ENCODE results near the gene ABO.
"Not testable (repeated sequence)": the region's sequence is repeated elsewhere in the genome, so short reads cannot be mapped to it uniquely, and the experiment has no call there.

The ABO gene

GRCh38 chr9:133225171-133226011 is 49.6 kb downstream of the ABO start:
- no peak for DNase-seq (ENCODE audit: low read depth)

DNA sequence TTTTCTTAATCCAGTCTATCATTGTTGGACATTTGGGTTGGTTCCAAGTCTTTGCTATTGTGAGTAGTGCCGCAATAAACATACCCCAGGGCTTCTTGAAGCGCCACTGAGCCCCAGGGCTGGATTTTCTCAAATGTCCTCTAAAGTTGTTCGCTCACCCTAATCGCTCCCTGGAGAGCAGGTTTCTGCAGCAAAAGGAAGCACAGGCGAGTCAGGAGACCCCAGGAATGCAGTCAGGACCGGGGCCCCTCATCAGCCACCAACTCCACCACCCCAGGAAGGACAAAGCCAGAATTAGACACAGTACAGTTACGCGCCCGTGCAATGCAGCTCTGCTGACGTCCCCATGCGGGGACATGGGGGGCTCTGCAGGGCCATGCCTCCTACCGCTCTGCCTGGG is 50.2 kb downstream of the ABO start:
- DNase-seq (ENCODE audit: low read depth), result no peak

GRCh38 chr9:133223159-133223756 is 51.7 kb downstream of the ABO start:
- not testable (repeated sequence) for DNase-seq (ENCODE audit: low read depth)

DNA sequence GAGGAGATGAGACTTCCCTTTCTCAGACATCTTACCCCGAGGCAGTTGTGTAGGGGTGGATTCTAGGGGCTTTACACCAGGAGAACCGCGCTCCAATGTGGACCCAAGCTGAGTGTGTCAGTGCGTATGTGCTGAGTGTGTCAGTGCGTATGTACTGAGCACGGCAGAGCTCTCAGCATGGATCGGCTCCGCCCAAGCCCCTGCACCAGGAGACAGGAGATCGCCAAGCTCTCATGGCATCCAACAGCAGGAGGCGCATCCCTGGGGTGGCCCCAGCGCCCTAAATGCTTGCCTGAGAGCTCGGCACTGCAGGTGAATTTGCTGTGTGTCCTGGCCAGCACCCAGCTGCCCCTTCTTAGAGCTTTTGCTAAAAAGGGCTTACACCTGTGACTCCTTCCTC is 53.0 kb downstream of the ABO start:
- not testable (repeated sequence) for DNase-seq (ENCODE audit: low read depth)

DNA sequence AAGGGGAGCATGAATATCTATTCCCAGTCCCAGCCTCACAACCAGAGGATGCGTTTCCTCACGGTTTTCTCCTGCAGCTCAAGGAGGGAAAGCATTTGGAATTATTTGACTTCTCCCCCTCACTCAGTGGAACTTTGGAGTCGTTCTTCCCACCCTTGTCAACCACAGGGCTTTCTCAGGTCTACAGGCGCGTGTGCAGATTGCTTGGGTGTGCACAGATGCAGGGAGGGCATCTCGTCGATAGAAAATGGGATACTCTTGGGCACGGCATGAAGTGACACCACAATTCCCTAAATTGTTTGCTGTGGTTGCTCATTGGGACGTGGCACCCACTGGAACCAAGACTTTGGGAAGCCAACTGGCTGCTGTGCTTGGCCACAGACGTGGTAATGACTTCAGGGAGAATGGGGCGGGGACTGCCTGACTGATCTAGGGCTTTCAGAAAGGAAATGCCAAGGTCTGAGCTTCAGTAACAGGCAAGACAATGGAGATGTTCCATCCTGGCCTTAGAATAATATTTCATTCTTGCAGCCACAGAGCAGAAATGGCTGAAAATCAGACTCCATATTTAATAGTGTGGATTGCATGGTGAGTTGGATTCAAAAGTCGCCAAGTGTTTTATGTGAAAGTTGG is 53.7 kb downstream of the ABO start:
- DNase-seq (ENCODE audit: low read depth), result no peak

DNA sequence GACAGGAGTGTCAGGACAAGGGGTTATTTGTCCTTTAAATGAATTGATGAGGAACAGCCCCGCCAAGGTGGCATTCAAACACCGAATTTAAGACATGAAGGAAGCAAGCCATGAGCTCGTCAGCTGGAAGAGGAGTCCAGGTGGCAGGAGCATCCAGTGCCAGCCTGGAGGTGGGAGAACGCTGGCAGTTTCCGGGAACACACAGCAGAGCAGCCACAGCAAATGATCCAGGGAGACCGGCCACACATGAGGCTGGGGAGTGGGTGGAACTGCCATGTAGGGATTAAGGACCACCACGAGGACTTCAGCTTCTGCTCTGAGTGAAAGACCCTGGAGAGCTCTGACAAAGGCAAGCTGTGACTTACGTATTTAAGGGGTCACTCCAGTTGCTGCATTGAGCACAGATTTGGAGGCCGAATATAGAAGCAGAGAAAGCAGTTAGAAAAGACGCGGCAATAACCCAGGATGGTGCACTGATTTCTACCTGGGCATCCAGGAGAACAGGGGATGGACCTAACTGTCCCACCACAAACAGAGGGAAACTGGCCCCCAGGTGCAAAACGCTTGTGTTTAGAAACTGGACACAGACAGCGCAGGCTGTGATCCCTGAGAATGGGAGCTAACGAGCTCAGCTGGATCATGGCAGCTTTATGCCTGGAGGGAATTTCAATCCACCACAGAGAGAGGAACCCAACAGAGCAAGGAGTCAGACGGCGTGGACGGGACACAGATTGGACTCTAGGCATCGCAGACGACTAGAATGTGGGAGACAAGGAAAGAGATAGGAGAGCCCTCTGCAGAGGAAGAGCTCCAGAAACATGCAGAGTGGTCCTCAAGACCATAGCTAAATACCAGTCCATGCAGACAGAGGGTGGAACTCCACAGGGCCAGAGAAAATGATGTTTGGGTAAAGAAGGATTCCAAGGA is 56.7 kb downstream of the ABO start:
- not testable (repeated sequence) for DNase-seq (ENCODE audit: low read depth)

- not testable (repeated sequence) for DNase-seq (ENCODE audit: low read depth)
Measured at GRCh38 chr9:133217333-133217988, 57.5 kb downstream of the ABO start.

GRCh38 chr9:133214276-133214675 is 60.7 kb downstream of the ABO start:
- peak; percentile 2 for DNase-seq (ENCODE audit: low read depth)

DNA sequence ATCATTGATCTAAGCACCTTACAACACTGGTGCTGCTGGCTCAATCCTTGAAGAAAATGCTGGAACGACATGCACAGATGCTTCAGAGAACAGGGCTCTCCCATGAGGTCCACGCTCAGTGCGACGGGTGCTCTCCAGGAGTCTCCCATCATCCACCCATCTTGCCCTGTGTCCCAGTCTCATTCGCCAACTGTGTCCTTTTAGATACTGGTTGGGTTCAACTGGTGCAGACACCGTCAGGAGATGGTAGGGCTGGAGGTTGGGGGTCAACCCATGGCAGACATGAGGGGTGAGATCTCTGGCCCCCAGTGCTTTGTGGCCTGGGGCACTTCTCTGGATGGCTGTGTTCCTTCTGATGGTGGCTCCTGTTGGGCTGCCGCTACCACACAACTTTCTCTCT is 64.4 kb downstream of the ABO start:
- DNase-seq (ENCODE audit: low read depth), result no peak

- no peak for DNase-seq (ENCODE audit: low read depth)
Measured at GRCh38 chr9:133210202-133210532, 64.8 kb downstream of the ABO start.

- DNase-seq (ENCODE audit: low read depth), result not testable (repeated sequence)
Measured at GRCh38 chr9:133209327-133210201, 65.4 kb downstream of the ABO start.

- DNase-seq (ENCODE audit: low read depth), result not testable (repeated sequence)
Measured at GRCh38 chr9:133208880-133209300, 66.1 kb downstream of the ABO start, which contains the start of gene OBP2B. Gene OBP2B, minus strand, starts transcription at chr9:133209250. Its CDS starts 51 bp downstream, at chr9:133209199.

DNA sequence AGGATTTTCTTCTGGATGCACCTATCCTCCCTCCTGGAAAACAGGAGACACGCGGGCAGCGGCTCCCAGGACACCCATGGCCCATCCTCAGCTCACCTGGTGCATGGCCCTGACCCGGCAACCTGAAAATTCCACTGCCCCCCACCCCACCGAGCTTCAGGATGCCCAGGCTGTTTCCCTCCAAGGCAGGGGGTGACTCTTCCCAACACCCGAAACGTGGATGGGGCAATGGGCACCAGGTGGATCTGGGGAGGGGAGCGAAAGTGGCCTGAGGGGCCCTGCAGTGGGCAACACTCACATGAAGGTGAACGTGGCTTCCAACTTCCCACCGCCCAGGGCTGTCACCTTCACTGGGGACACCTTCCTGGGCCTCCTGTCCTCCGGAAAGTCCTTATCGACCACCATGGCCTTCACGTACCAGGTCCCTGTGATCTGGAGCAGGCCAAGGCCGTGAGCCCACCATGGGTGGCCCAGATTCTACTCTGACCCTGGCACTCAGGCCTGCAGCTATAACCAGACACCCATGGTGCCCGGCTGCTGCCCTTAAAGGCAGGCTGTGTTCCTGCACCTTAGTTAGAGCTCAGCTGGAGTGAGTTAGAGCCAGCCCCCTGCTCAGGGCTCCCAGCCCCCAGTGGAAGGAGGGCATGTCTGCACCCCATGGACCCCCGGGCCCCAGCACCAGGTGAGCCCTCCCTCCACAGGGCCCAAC is 66.7 kb downstream of the ABO start:
- DNase-seq (ENCODE audit: low read depth), result not testable (repeated sequence)

DNA sequence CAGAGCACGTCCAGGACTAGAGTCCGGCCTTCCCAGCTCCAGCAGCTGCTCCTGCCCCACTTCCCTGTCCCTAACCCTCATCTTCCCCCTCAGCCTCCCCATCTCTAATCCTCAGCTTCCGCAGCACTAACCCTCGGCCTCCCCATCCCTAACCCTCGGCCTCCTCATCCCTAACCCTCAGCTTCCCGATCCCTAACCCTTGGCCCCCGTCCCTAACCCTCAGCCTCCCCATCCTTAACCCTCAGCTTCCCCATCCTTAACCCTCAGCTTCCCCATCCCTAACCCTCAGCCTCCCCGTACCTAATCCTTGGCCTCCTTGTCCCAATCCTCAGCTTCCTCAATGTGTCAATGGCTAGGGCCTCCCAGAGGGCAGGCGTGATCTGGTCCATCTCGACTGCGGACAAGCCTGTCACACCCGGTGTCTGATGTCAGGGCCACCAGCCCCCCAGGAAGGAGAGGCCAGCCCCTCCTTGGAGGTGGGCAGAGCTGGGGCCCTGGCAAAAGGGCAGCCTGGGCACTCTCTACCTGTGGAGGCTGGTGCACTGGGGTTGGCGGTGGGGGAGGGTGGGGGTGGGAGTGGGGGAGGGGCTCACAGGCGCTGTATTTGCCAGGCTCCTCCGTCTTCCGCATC is 67.3 kb downstream of the ABO start:
- no peak for DNase-seq (ENCODE audit: low read depth)

DNA sequence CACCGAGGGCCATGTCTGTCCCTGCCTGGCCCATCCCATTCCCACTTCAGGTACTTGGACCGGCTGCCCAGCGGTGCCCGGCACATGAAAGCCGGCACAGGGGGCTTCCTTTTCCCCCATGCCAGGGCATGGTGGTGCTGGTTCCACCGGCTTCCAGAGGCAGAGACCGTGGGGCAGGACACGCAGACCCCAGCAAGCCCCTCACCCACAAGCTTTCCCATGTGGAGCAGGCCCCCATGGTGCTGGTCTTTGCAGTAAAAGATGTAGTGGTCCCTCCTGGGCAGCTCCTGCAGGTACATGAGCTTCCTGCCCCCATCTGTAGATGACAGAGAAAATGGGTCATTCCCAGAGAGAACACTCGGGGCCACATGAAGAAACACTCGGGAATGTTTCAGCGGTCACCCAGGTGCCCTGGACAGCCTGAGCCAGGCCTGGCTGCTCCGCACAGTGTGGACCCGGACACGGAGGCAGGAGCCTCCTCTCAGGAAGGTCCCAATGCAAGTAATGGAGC is 67.9 kb downstream of the ABO start:
- DNase-seq (ENCODE audit: low read depth), result no peak

- no peak for DNase-seq (ENCODE audit: low read depth)
Measured at GRCh38 chr9:133205996-133206931, 68.7 kb downstream of the ABO start.

DNA sequence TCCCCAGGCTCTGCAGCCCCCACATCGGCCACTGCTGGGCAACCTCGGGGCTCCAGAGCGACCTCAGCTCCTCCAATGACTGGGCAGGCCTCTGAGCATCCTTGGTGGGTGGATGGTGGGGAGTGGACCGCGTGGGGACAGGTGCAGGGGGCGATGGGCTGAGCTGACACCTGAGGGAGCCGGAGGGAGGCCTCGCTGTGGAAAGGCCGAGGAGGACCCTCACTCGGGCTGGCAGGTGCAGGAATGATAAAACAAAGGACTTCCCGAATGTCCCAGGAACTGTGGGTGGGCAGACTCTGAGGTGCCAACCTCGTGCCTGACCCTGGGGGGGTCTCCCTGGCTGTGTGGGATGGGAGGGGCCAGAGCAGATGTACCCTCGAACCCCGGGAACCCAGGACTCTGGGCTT is 69.5 kb downstream of the ABO start:
- not testable (repeated sequence) for DNase-seq (ENCODE audit: low read depth)

Data from HS-5 (cell line).